ENCODE data around the gene TUBB4B.

TUBB4B gene

GRCh38 chr9:137213160-137214060 lies 27.7 kb upstream of the TUBB4B start:
- DNase-seq (ENCODE audit: low read depth), result no peak

- no peak for DNase-seq (ENCODE audit: low read depth)
Measured at GRCh38 chr9:137214620-137215019, 26.5 kb upstream of the TUBB4B start.

DNA sequence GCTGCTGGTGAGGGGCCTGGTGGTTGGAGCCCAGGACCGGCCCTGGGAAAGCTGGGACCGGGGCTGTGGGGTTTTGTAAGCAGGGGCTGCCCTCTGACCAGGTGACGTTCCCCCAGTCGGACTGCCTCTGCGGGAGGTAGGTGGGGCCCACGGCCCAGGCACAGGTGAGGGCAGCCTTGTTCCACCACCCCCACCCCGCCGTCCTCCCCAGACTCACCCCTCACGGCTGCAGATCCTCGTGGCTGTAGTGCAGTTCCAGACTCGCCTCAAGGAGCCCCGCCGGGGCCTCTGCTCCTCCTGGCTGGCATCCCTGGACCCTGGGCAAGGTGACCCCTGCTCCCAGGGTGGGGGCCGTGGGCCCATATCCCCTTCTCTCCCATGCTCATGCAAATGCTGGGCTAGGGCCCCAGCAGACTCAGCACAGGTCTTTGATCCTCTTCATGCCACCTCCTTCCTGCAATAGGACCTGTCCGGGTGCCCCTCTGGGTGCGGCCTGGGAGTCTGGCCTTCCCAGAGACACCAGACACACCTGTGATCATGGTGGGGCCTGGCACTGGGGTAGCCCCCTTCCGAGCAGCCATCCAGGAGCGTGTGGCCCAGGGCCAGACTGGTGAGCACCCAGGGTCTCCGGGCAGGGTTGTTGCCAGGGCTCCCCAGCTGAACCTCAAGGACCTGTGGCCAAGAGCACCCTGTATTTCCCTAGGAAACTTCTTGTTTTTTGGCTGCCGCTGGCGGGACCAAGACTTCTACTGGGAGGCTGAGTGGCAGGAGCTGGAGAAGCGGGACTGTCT lies 25.7 kb upstream of the TUBB4B start:
- no peak for DNase-seq (ENCODE audit: low read depth)

GRCh38 chr9:137216188-137216965 lies 24.7 kb upstream of the TUBB4B start:
- DNase-seq (ENCODE audit: low read depth), result no peak

- no peak for DNase-seq (ENCODE audit: low read depth)
Measured at GRCh38 chr9:137217276-137218211, 23.5 kb upstream of the TUBB4B start.

GRCh38 chr9:137218212-137218753 lies 22.8 kb upstream of the TUBB4B start:
- DNase-seq (ENCODE audit: low read depth), result no peak

- DNase-seq (ENCODE audit: low read depth), result no peak
Measured at GRCh38 chr9:137218754-137219271, 22.3 kb upstream of the TUBB4B start.

GRCh38 chr9:137219757-137220316 lies 21.2 kb upstream of the TUBB4B start:
- DNase-seq (ENCODE audit: low read depth), result no peak

DNA sequence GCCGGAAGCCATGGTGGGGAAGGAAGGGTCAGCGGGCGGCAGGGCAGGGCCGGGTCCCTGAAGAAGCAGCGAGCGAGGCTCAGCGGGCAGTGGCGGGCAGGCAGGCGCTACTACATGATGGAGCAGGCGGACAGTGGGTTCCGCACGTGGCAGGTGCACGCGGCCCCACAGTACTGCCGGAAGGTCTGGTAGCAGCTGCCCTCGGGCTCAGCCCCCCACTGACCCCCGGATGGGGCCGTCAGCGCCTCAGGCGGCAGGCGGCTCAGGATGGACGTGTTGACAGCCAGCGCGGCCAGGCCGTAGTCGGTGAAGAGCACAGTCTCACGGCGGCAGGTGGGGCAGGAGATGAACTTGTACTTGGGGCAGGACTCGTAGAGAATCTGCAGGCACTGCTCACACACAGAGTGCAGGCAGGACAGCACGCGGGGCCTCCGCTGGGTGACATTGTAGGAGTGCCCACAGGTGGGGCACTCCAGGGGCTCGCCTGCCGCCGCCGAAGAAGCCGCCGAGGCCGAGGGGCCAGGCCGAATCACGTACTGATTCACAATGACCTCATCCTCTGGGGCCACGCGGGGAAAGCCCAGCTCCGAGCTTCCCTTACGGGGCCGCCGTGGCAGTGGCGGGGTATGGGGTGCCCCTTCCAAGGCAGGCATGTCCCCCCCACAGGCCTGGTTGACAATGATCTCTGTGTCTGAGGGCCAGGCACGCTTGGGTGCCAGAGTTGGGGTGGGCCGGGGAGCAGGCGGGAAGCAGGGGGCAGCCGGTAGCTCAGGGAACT lies 20.6 kb upstream of the TUBB4B start:
- DNase-seq (ENCODE audit: low read depth), result no peak

GRCh38 chr9:137221095-137221505 lies 20.0 kb upstream of the TUBB4B start:
- no peak for DNase-seq (ENCODE audit: low read depth)

GRCh38 chr9:137221506-137222111 lies 19.5 kb upstream of the TUBB4B start:
- DNase-seq (ENCODE audit: low read depth), result no peak

DNA sequence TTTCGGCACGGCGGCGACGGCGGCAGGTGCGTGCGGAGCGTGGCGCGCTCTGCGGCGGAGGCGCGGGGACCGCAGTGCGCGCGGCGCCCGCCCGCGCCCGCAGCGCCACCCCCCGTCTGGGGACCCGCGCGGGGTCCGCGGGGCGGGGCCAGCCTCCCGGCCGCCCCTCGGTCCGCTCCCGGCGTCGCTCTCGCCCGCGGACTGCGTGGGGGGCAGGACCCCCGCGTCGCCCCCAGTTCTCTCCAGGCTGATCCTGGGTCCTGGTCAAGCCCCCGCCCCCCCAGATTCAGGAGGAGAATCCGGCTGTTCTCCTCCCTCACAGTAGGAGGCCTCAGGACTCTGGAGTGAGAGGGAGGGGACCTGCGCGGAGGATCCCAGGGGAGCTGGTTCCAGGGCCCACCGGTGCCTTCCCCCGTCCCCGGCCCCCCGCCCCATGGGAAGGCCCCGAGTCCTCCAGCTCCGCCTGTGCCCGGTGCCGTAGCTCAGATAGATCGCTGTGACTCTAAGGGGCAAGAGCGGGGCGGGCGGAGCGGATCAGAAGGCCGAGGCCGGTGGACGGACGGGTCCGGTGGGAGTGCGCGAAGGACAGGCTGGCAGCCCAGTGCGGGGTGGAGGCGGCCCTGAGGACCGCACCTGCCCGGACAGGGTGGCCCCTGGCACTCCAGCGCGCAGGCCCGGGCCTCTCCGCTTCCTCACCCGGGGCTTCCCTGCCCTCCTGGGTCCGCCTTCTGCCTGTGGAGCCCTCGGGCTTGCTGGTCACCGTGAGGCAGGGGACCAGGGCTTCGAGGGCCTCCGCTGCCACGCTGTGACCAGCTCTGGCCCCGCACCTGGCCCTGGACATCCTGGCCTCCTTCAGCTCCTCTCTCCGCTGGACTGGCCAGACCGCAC lies 18.7 kb upstream of the TUBB4B start, which contains the start of gene RNF208:
RNF208 (minus strand) TSS at position 51 of the 888 bp plus-strand sequence. CDS start 1,028 bp downstream, outside the sequence.
- DNase-seq (ENCODE audit: low read depth), result no peak

DNA sequence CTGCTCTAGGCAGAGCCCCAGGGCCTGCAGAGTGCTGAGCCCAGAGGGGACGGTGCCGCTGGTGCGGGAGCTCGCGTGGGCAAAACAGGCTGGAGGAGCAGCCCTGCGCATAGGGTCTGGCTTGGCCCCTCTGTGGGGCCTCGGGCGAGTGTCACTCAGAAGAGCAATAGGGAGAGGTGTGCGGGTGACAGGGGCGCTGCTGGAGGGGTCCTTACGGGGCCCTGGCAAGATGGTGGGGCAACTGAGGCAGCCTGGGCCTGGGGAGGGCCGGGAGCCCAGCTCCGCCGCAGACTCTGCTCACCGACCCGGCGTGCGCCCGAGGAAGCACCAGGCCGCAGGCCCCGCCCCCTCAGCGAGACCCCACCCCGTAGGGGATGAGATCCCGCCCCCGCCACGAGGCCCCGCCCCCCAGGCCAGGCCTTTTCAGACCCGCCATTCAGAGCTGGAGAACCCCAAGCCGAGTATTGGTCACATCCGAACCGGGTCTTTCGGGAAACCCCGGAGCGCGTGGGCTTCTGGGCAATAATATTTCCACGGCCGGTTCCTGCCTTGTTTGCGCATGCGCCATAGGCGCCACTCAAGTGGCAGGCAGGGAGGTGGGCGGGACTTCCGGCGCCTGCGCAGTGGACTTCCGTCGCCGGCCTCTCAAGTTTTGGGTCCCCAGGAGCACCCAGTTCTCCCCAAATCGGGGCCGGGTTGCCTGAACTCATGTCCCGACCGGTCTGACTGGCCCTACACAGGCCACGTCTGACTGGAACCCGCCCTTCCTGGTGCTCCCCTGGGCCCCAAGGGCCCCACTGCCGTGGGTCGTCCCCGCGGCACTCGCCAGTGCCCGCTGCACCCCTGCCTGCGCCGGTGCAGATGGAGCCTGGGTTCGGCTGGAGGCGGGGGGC lies 17.8 kb upstream of the TUBB4B start:
- peak; percentile 98 for DNase-seq (ENCODE audit: low read depth)

DNA sequence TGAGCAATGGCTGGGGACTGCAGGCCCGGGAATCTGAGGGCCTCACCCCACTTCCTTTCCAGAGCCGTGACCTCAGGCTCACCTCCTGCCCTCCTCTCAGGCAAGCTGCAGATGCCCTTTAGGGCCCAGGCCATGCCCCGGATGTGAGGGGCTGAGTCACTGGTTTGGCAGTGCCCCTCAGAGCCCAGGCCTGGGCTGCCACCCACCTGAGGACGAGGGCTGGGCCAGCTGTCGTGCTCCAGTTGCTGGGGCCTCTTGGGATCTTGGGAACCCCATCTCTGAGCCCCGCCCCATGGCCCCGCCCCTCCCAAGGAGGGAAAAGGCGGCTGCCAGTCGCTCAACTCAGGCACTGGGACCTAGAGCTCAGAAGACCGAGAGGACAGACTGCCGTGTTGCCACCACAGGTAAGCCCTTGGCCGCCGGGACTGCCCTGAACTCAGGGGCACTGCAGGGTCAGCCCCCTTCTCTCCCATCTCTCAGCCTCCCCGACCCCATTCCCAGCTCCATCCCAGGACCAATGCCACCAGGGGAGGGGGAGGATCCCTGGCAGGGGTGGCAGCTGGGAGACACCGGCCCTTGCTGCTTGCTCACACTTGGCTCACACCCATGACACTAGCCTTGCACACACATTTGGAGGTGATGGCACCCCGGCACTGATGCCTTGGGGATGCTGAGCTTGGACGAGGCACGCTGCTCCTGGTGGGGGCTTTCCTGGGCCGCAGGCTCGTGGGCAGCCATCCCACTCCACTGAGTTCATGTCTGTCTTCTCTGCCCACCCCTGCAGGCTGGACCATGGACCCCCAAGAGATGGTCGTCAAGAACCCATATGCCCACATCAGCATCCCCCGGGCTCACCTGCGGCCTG lies 16.0 kb upstream of the TUBB4B start, which contains the start of gene CYSRT1:
CYSRT1 (plus strand) TSS at position 345 of the 865 bp plus-strand sequence; CDS start at position 793, 448 bp downstream.
- DNase-seq (ENCODE audit: low read depth), result no peak

DNA sequence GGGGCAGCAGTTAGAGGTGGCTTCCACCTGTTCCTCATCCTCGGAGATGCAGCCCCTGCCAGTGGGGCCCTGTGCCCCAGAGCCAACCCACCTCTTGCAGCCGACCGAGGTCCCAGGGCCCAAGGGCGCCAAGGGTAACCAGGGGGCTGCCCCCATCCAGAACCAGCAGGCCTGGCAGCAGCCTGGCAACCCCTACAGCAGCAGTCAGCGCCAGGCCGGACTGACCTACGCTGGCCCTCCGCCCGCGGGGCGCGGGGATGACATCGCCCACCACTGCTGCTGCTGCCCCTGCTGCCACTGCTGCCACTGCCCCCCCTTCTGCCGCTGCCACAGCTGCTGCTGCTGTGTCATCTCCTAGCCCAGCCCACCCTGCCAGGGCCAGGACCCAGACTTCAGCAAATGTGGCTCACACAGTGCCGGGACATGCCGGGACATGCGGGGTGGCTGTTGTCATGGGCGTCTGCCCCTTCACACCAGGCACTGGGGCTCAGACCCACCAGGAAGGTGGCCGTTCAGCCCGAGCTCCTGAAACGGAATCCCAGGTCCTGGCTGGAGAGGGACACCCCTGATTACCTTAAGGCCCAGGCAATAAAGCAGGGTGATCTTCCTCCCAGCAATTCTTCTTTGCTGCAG lies 15.3 kb upstream of the TUBB4B start:
- DNase-seq (ENCODE audit: low read depth), result no peak
